RWPE1 (cell line): Measurements from ENCODE around the gene GDF10.

Source experiments
- CTCF ChIA-PET: fragments of 350-600 bp; sonication (Branson Sonifier 250); formaldehyde crosslinking; extraction: SDS; loops from one replicate; lab custom pipeline; 2021; lab: Yijun Ruan, JAX
- POLR2A ChIA-PET: fragments of 400-600 bp; formaldehyde crosslinking; extraction: SDS; loops from one replicate; lab custom pipeline; 2020; ENCODE audit warnings: antibody characterized with exemption; ENCODE audit not compliant: low non-redundant PET; lab: Yijun Ruan, JAX
- DNase-seq: peaks from one replicate; pipeline ENCODE4 v3.0.0; 2012; ENCODE audit warnings: low spot score
- H3K27ac ChIP-seq: fragments of 450-650 bp; 2 replicates; pipeline ENCODE4 v1.5.1; 2017
- CTCF ChIP-seq: fragments of 450-650 bp; conservative IDR thresholded peaks from 2 replicates; pipeline ENCODE4 v1.5.1; 2017; ENCODE audit warnings: low read depth, mild to moderate bottlenecking

The GDF10 gene

GRCh38 chr10:47285381-47286115 lies 14.4 kb upstream of the GDF10 start:
- ChIA-PET CTCF (interaction anchor here (0.6 kb wide), 1 partner anchor 69 kb away, joined by 3 read pairs; no protein-coding TSS in a partner anchor), POLR2A (no interaction called here)
- no peak for TF ChIP-seq CTCF
- no peak for DNase-seq
- no peak overlapping the region for H3K27ac ChIP-seq

GRCh38 chr10:47286116-47286505 lies 13.9 kb upstream of the GDF10 start:
- no peak overlapping the region for H3K27ac ChIP-seq
- no peak for DNase-seq
- TF ChIP-seq CTCF: no peak
- ChIA-PET CTCF (no interaction called here), POLR2A (no interaction called here)

- POLR2A ChIA-PET: no interaction called here
- CTCF ChIA-PET: interaction anchor here (0.9 kb wide), 1 partner anchor 25 kb away, joined by 4 read pairs; no protein-coding TSS in a partner anchor
- H3K27ac ChIP-seq: no peak overlapping the region
- no peak for TF ChIP-seq CTCF
- no peak for DNase-seq
Observed at GRCh38 chr10:47286591-47287315, 13.2 kb upstream of the GDF10 start.

DNA sequence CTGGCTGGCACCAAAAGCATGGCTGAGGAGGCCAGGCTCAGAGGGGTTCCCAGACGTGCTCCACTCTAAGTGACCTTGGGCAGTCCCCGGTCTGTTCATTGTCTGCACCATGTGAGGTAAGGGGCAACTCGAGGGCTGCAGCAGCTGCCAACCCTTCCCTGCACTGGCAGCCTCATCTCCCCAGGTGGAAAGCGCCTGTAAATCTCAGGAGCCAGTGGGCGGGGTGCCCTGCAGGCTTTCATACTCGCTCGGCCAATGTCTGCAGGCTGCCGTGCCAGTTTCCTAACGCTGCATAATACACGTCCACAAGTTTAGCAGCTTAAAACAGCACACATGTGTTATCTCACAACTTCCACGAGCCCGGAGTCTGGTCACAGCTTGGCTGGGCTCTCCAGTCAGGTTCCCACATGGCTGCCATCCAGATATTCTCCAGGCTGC lies 12.6 kb upstream of the GDF10 start:
- no peak overlapping the region for H3K27ac ChIP-seq
- no peak for TF ChIP-seq CTCF
- no peak for DNase-seq
- CTCF ChIA-PET: interaction anchor here (0.9 kb wide), 1 partner anchor 24 kb away, joined by 4 read pairs; no protein-coding TSS in a partner anchor
- POLR2A ChIA-PET: no interaction called here

DNA sequence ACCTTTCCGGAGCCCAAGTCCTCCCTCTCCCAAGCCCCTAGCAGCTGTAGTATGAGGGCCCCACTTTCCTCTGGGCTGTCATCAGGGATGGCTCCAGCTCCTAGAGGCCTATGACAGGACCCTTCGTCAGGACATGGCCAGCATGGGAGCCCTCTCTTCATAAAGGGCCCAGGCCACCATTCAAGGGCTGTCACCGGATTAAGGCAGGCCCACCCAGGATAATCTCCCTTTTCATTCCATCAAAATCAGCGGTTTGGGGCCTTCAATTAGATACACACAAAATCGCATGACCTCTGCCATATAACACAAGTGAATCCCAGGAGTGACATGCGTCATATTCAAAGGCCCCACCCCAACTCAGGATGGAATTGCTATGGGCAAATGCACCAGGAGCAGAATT lies 12.2 kb upstream of the GDF10 start:
- no peak for DNase-seq
- ChIA-PET CTCF (interaction anchor here (0.9 kb wide), 1 partner anchor 24 kb away, joined by 4 read pairs; no protein-coding TSS in a partner anchor), POLR2A (no interaction called here)
- TF ChIP-seq CTCF: no peak
- no peak overlapping the region for H3K27ac ChIP-seq

DNA sequence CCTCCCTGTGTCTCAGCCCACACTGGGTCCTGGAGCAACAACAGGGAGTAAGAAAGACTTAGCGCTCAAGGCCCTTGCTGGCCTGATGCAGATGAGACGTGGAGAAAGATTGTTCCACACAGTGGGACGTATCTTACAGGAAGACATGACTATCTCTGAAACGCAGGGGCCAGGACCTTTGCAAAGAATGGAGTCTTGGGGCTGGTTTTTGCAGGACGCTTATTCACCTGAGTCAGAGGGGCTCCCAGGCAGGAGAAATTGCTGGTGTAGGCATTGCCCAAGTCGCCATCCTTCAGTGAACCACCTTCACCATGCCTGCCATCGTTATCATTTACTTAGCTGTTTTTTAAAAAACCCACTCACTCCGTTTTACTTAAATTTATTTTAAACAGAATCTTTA lies 11.8 kb upstream of the GDF10 start:
- ChIA-PET POLR2A (no interaction called here), CTCF (no interaction called here)

More for the DNA sequence above, 11.8 kb upstream of the GDF10 start:
- DNase-seq: no peak
- no peak overlapping the region for H3K27ac ChIP-seq
- TF ChIP-seq CTCF: no peak
